ENCODE measurements around the gene TEP1. TPM values are rescaled to one million over a fixed set of nuclear protein-coding genes. Genes with fewer than 3 reads are reported as not detected.

The TEP1 gene
- total RNA-seq, 4 donors from 2014 or later, result 19.5 to 30.5 (median 23.6) TPM

- no peak for TF ChIP-seq POLR2A (IDR thresholded peaks at IDR 0.05)
- no peak for TF ChIP-seq CTCF (IDR thresholded peaks at IDR 0.05)
- 54 to 63% methylated on average over 7 of the region's 7 CpGs for WGBS, 2 donors
- intact Hi-C loops (cut with DNase I; ENCODE audit: low total_unique reads), result no loop called here
- peak in 1 of 2 donors; percentile 52 for DNase-seq (ENCODE audit: low spot score in 2 of 2)
- H3K4me3 ChIP-seq (ENCODE audit: low read depth, poor library complexity, severe bottlenecking), result no peak overlapping the region
These were observed 4.2 kb upstream of the TEP1 start for GRCh38 chr14:20417250-20418186.

GRCh38 chr14:20416223-20416622 is 2.9 kb upstream of the TEP1 start:
- intact Hi-C loops (cut with DNase I; ENCODE audit: low total_unique reads), result no loop called here
- H3K4me3 ChIP-seq (ENCODE audit: low read depth, poor library complexity, severe bottlenecking), result no peak overlapping the region
- WGBS, 2 donors, result 86 to 98% methylated on average over 2 of the region's 2 CpGs
- TF ChIP-seq CTCF (IDR thresholded peaks at IDR 0.05) (no peak), POLR2A (IDR thresholded peaks at IDR 0.05) (no peak)
- no peak for DNase-seq (ENCODE audit: low spot score in 2 of 2)

- 44 to 47% methylated on average over 3 of the region's 3 CpGs for WGBS, 2 donors
- no peak overlapping the region for H3K4me3 ChIP-seq (ENCODE audit: low read depth, poor library complexity, severe bottlenecking)
- TF ChIP-seq CTCF (IDR thresholded peaks at IDR 0.05) (no peak), POLR2A (IDR thresholded peaks at IDR 0.05) (no peak)
- intact Hi-C loops (cut with DNase I; ENCODE audit: low total_unique reads), result no loop called here
- peak; percentile 4 to 40 for DNase-seq (ENCODE audit: low spot score in 2 of 2)
These were observed 2.5 kb upstream of the TEP1 start for GRCh38 chr14:20415782-20416206.

GRCh38 chr14:20413744-20414082 is 412 bp upstream of the TEP1 start:
- H3K4me3 ChIP-seq (ENCODE audit: low read depth, poor library complexity, severe bottlenecking), result peak overlapping the region; percentile 77
- DNase-seq (ENCODE audit: low spot score in 2 of 2), result peak in 1 of 2 donors; percentile 77
- WGBS, 2 donors, result 1% methylated on average over 9 of the region's 9 CpGs
- TF ChIP-seq CTCF (IDR thresholded peaks at IDR 0.05), result no peak
- TF ChIP-seq POLR2A (IDR thresholded peaks at IDR 0.05), result no peak
- intact Hi-C loops (cut with DNase I; ENCODE audit: low total_unique reads), result no loop called here

- WGBS, 2 donors, result 5 to 6% methylated on average over 7 of the region's 7 CpGs
- DNase-seq (ENCODE audit: low spot score in 2 of 2), result no peak
- TF ChIP-seq CTCF (IDR thresholded peaks at IDR 0.05) (no peak), POLR2A (IDR thresholded peaks at IDR 0.05) (no peak)
- intact Hi-C loops (cut with DNase I; ENCODE audit: low total_unique reads), result no loop called here
- peak overlapping the region; percentile 77 for H3K4me3 ChIP-seq (ENCODE audit: low read depth, poor library complexity, severe bottlenecking)
These were observed 890 bp downstream of the TEP1 start for GRCh38 chr14:20412411-20412810.

Measured in lower leg skin (tissue), 4 donors.